Endothelial cell of hepatic sinusoid (primary cell): ENCODE measurements around the gene TTC28.
"Not testable (repeated sequence)": the region's sequence is repeated elsewhere in the genome, so short reads cannot be mapped to it uniquely, and the experiment has no call there.

Experiments
- in situ Hi-C: cut with HindIII; loops from 2 replicates; pipeline ENCODE4 v1.10.0; 2017; ENCODE audit warnings: low sequenced_read_pairs

The TTC28 gene

GRCh38 chr22:28207281-28208030 is 472.2 kb downstream of the TTC28 start:
- in situ Hi-C loops, result no loop called here

GRCh38 chr22:28205926-28206325 is 473.7 kb downstream of the TTC28 start:
- in situ Hi-C loops, result no loop called here

GRCh38 chr22:28204382-28204781 is 475.3 kb downstream of the TTC28 start:
- in situ Hi-C loops, result no loop called here

- in situ Hi-C loops, result no loop called here
These were observed 476.4 kb downstream of the TTC28 start for GRCh38 chr22:28203286-28203685.

- in situ Hi-C loops, result no loop called here
These were observed 480.9 kb downstream of the TTC28 start for GRCh38 chr22:28198692-28199091.

GRCh38 chr22:28191571-28191970 is 488.1 kb downstream of the TTC28 start:
- in situ Hi-C loops, result not testable (repeated sequence)

DNA sequence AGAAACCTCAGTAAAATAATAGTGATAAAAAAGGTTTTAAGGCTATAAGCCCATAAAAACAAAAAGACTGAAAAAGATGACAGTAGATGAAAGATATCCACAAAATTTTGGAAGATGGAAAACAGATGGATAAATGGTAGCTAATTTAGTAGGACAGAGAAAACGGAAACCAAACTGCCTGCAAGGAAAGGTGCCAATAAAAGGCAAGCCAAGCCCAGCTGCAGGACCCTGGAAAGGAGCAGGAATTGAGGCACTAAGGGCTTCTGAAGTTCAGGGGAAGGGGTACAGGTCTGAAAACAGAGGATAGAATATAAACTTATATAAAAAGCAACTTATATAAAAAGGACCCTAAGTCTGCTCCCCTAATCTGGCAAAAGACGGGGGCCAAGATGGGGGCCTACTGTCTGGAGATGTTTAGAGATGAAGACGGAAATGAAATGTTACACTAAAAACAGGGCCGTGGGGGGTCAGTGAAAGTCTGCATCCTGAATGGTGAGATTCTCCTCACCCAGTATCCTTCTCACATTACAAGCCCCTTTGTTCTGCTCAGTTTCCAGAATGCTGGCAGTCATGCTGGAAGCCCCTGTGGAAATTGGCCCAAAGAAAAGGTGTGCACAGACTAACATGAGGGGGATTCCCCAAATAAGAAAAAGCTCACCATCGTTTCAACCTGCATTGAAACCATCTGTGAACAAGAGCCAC is 491.3 kb downstream of the TTC28 start:
- in situ Hi-C loops, result no loop called here

- in situ Hi-C loops, result no loop called here
These were observed 492.0 kb downstream of the TTC28 start for GRCh38 chr22:28187612-28188011.

DNA sequence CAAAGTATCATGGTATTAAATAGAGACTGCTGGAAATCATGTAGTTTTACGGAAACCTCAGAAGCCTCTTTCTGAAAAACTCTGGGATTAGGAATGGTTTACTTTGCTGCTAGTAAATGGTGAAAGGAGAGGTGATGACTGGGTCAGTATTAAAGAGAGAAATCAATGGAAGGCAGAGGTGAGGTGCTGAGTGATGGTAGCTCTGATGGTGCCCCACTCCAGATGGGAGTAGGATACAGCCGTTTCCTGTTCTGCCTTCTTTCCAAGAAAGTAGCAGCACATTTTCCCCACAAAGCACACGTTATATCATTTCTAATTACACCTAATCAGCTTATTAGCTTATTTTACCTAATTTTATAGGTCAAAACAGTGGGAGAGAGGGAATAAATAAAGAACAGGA is 493.0 kb downstream of the TTC28 start:
- in situ Hi-C loops, result no loop called here

DNA sequence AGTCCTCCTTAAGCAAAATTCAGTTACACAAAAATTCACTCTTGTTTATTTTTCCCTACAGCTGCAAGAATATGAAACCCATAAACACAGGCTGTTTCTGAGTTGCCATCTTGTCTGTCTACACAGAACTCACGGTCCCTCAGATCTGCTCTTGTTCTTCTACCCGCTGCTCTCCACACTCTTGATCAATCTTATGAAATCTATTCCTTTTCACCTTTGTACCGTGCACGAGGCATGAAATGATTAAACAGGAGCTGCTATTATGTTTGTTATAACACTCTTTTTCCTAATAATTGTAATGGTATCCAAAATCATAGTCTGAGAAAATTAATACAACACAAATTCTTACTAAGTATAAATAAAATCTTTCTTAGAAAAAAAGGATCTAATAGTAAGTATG is 494.5 kb downstream of the TTC28 start:
- in situ Hi-C loops, result no loop called here

DNA sequence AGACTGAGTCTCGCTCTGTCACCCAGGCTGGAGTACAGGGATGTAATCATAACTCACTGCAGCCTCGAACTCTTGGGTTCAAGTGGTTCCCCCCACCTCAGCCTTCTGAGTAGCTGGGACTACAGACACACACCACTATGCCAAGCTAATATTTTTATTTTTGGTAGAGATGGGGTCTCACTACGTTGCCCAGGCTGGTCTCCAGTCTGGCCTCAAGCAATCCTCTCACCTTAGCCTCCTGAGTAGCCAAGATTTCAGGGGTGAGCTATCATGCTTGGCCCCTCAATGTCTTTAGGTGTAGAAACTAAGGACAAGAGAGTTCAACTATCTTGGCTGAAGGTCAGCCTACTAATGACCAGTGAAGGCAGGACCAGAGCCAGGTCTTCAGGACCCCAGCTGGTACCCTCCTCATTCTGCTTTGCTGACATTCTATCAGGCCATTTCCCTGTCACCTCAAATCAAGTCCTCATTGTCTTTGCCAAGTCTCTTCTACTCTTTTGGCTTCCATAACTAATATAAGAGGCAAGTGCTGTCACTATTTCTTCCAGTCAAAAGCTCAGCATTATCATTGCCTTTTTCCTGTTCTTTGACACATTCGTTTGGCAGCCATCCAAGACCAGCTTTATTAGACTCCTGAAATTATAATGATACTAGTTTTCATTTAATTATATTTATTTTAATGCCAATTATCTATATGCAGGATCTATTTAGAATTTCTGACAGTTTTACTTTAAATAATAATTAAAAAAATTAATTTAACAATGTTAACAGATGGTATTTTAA is 496.4 kb downstream of the TTC28 start:
- in situ Hi-C loops, result no loop called here

- in situ Hi-C loops, result no loop called here
These were observed 498.6 kb downstream of the TTC28 start for GRCh38 chr22:28180804-28181731.

GRCh38 chr22:28179392-28179791 is 500.2 kb downstream of the TTC28 start:
- in situ Hi-C loops, result no loop called here

DNA sequence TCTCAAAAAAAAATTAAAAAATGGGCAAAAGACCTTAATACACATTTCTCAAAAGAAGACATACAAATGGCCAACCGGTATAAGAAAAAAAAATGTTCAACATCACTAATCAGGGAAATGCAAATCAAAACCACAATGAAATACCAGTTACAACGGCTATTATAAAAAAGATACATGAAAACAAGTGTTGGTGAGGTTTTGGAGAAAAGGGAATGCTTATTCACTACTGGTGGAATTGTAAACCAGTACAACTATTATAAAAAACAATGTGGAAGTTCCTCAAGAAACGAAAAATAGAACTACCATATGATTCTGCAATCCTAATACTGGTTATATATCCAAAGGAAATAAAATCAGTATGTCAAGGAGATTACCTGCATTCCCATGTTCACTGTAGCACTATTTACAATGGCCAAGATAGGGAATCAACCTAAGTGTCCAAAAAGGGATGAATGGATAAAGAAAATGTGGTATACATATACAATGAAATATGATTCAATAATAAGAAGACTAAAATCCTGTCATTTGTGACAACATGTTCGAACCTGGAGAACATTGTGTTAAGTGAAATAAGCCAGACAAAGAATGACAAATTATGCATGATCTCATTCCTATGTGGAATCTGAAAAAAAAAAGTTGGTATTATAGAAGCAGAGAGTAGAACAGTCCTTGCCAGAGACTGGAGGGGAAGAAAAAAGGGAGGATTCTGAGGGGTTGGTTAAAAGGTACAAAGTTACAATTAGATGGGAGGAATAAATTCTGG is 503.7 kb downstream of the TTC28 start:
- in situ Hi-C loops, result no loop called here

DNA sequence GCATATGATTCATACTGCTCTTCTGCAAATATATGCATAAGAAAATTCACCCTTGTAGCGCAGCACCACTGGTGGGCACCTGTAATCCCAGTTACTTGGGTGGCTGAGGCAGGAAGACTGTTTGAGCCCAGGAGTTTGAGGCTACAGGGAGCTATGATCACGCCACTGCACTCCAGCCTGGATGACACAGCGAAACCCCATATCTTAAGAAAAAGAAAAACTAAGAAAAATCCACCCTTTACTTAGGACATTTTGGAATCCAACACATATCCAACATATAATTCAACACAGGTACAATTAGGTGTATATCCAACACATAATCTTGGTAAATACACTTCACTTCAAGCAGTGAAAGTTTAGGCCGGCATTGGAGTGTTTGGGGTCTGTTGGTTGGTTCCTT is 505.1 kb downstream of the TTC28 start:
- in situ Hi-C loops, result no loop called here

DNA sequence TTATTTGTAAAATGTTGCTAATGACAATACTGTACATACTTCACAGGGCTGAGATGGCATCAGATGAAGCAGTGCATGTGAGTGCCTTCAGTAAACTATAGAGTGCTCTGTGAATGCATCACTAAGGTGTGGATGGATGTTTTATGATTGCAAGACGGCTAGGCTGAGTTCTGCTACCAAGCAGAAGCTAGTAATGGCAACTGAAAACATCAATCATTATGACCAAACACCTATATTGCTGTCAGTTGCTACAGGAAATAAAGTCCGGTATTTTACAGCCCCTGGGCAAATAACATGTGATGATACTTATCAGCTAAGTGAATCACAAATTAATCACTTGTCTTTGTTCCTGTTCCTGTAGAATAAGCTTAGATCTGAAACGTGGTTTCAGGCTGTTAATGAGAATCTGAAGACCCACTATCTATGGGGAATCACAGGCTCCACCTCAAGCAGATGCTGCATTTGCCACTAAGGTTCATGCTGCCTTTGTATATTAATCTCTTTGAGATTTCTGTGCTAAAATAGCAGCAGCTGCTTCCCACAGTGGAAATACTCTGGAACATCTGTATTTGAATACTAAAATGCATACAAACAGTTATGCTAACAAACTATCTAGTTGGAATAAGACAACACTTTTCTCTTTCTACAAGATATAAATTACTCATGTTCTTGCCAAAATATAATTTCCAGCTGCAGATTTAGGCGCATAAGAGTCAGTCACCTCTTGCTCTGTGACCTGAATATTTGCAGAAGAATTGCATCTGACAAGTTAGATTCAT is 506.6 kb downstream of the TTC28 start:
- in situ Hi-C loops, result no loop called here

GRCh38 chr22:28171712-28172111 is 507.9 kb downstream of the TTC28 start:
- in situ Hi-C loops, result no loop called here

DNA sequence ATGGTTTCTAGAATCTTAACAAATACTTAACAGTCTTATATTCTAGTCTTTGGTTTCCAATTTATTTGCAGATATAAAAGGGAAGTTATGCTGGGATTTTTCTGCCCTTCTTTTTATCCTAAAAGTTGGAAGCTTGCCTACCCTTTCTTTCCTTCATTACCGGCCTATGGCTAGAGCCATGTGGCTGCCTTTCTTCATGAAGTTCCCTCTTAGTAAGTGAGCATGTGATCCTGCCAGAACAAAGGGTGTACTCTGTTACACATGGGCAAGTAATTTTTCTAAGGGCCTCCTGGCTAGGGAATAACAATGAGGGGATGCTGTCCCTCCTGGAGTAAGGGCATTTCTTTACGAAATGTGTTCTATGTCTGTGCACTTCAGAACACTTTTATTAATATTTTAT is 508.5 kb downstream of the TTC28 start:
- in situ Hi-C loops, result no loop called here

DNA sequence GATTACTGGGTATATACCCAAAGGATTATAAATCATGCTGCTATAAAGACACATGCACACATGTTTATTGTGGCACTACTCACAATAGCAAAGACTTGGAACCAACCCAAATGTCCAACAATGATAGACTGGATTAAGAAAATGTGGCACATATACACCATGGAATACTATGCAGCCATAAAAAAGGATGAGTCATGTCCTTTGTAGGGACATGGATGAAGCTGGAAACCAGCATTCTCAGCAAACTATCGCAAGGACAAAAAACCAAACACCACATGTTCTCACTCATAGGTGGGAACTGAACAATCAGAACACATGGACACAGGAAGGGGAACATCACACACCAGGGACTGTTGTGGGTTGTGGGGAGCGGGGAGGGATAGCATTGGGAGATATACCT is 510.3 kb downstream of the TTC28 start:
- in situ Hi-C loops, result not testable (repeated sequence)
